ENCODE results near the gene FOXJ3.

The FOXJ3 gene

DNA sequence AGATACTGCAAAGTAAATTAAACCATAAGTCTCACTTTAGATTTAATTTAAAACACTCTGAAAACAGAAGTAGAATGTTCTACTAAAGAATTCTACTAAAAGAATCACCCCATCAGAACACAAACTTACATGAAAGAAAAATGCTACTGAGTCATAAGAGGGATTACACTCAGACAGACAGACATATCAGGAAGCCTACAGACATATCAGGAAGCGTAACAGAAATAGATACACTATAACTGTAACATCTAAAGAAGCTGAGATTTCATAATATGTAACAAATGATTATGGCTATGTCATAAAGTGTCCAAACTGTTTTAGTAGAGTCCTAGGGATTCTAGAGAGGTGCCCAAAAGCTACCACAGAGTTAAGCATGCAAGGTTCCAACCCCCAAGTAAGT lies 23.9 kb downstream of the FOXJ3 start:
- ChIA-PET CTCF (interaction anchor here (0.9 kb wide), 1 partner anchor 134 kb away, joined by 3 read pairs; no protein-coding TSS in a partner anchor), POLR2A (no interaction called here)

DNA sequence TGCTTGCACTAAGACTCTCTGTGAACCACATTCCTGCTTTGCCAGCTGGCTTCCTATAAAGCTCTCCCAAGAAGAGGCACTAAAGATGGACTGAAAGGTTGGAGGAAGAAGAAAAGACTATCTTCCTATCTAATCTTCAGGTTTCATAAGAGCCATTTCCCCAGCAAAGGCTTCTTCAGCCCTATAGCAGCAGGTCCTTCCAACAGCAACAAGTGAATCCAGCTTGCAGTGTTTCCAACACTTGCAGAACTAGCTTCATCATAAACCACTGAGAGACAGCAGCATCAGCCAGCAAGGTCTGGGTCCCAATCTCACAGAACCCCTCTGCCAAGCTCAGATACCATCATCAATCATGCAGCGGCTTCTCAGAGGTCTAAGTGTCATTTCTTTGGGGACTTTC lies 28.1 kb downstream of the FOXJ3 start:
- peaks cover 0 to 20% of the 10 kb centered on the region in 2 experiments; a peak in 2 of 3 replicates for H3K36me3 ChIP-seq (ENCODE audit: control insufficient read depth in 2 of 2, insufficient read depth in 1 of 2, low read length in 2 of 2)
- peak; percentile 76 for TF ChIP-seq SCRT1 (tag by site-specific recombination; IDR thresholded peaks at IDR 0.05; ENCODE audit: borderline replicate concordance)
- TF ChIP-seq, protein P1, sequence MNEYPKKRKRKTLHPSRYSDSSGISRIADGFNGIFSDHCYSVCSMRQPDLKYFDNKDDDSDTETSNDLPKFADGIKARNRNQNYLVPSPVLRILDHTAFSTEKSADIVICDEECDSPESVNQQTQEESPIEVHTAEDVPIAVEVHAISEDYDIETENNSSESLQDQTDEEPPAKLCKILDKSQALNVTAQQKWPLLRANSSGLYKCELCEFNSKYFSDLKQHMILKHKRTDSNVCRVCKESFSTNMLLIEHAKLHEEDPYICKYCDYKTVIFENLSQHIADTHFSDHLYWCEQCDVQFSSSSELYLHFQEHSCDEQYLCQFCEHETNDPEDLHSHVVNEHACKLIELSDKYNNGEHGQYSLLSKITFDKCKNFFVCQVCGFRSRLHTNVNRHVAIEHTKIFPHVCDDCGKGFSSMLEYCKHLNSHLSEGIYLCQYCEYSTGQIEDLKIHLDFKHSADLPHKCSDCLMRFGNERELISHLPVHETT (tag by site-specific recombination; IDR thresholded peaks at IDR 0.05): no peak
- TF ChIP-seq ZNF624 (tag by site-specific recombination; IDR thresholded peaks at IDR 0.05): no peak
- TF ChIP-seq, protein P2, sequence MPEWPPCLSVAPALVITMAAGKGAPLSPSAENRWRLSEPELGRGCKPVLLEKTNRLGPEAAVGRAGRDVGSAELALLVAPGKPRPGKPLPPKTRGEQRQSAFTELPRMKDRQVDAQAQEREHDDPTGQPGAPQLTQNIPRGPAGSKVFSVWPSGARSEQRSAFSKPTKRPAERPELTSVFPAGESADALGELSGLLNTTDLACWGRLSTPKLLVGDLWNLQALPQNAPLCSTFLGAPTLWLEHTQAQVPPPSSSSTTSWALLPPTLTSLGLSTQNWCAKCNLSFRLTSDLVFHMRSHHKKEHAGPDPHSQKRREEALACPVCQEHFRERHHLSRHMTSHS (tag by site-specific recombination; IDR thresholded peaks at IDR 0.05): no peak
- TF ChIP-seq SCRT2 (tag by site-specific recombination; IDR thresholded peaks at IDR 0.05): peak; percentile 88
- TF ChIP-seq ZNF777 (tag by site-specific recombination; IDR thresholded peaks at IDR 0.05; ENCODE audit: borderline replicate concordance): no peak
- no peak for TF ChIP-seq ZNF423 (tag by site-specific recombination; IDR thresholded peaks at IDR 0.05)
- no peak for TF ChIP-seq ZNF19 (tag by site-specific recombination; IDR thresholded peaks at IDR 0.05; ENCODE audit: low read depth)
- TF ChIP-seq ZFP37 (tag by site-specific recombination; IDR thresholded peaks at IDR 0.05): no peak
- H3K4me1 ChIP-seq (ENCODE audit: control insufficient read depth, insufficient read depth, low read length): no peaks in the 10 kb centered on the region
- no peaks in the 10 kb centered on the region for H3K9me3 ChIP-seq (ENCODE audit: control insufficient read depth, insufficient read depth, low read depth, low read length)
- no peak overlapping the region for H3K4me3 ChIP-seq (ENCODE audit: low read depth, low read length)
- ChIA-PET POLR2A (no interaction called here), CTCF (interaction anchor here (0.7 kb wide), 1 partner anchor 11 kb away, joined by 3 read pairs; no protein-coding TSS in a partner anchor)
- no peak overlapping the region for H3K27ac ChIP-seq (ENCODE audit: extremely low read depth, low read depth, low read length)

More for the DNA sequence above, 23.9 kb downstream of the FOXJ3 start:
- Histone ChIP-seq H3K27ac (ENCODE audit: extremely low read depth, low read depth, low read length) (no peak overlapping the region), H3K36me3 (ENCODE audit: control insufficient read depth in 2 of 2, insufficient read depth in 1 of 2, low read length in 2 of 2) (peaks cover 0 to 12% of the 10 kb centered on the region in 2 experiments; a peak in 2 of 3 replicates), H3K9me3 (ENCODE audit: control insufficient read depth, insufficient read depth, low read depth, low read length) (no peaks in the 10 kb centered on the region), H3K4me3 (ENCODE audit: low read depth, low read length) (no peak overlapping the region), H3K4me1 (ENCODE audit: control insufficient read depth, insufficient read depth, low read length) (peaks cover 4% of the 10 kb centered on the region; the same call in 1 of the 2 replicates)
- TF ChIP-seq ZNF132 (tag by site-specific recombination; IDR thresholded peaks at IDR 0.05; ENCODE audit: borderline replicate concordance) (no peak), YY2 (tag by site-specific recombination; IDR thresholded peaks at IDR 0.05) (no peak), ZNF777 (tag by site-specific recombination; IDR thresholded peaks at IDR 0.05; ENCODE audit: borderline replicate concordance) (no peak), ZNF623 (tag by site-specific recombination; IDR thresholded peaks at IDR 0.05) (no peak), ZNF558 (tag by site-specific recombination; IDR thresholded peaks at IDR 0.05) (no peak), ZNF610 (tag by site-specific recombination; IDR thresholded peaks at IDR 0.05; ENCODE audit: borderline replicate concordance) (no peak), SALL2 (tag by site-specific recombination; IDR thresholded peaks at IDR 0.05; ENCODE audit: borderline replicate concordance) (no peak), ZXDB (tag by site-specific recombination; IDR thresholded peaks at IDR 0.05) (no peak), IKZF3 (tag by site-specific recombination; IDR thresholded peaks at IDR 0.05) (no peak)
- TF ChIP-seq, protein P3, sequence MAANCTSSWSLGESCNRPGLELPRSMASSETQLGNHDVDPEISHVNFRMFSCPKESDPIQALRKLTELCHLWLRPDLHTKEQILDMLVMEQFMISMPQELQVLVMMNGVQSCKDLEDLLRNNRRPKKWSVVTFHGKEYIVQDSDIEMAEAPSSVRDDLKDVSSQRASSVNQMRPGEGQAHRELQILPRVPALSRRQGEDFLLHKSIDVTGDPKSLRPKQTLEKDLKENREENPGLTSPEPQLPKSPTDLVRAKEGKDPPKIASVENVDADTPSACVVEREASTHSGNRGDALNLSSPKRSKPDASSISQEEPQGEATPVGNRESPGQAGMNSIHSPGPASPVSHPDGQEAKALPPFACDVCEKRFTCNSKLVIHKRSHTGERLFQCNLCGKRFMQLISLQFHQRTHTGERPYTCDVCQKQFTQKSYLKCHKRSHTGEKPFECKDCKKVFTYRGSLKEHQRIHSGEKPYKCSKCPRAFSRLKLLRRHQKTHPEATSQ (tag by site-specific recombination; IDR thresholded peaks at IDR 0.05): no peak
- TF ChIP-seq, protein P4, sequence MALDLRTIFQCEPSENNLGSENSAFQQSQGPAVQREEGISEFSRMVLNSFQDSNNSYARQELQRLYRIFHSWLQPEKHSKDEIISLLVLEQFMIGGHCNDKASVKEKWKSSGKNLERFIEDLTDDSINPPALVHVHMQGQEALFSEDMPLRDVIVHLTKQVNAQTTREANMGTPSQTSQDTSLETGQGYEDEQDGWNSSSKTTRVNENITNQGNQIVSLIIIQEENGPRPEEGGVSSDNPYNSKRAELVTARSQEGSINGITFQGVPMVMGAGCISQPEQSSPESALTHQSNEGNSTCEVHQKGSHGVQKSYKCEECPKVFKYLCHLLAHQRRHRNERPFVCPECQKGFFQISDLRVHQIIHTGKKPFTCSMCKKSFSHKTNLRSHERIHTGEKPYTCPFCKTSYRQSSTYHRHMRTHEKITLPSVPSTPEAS (tag by site-specific recombination; IDR thresholded peaks at IDR 0.05): no peak
- TF ChIP-seq, protein P1 (tag by site-specific recombination; IDR thresholded peaks at IDR 0.05): no peak
- TF ChIP-seq, protein P2 (tag by site-specific recombination; IDR thresholded peaks at IDR 0.05): no peak
- TF ChIP-seq, protein P5, sequence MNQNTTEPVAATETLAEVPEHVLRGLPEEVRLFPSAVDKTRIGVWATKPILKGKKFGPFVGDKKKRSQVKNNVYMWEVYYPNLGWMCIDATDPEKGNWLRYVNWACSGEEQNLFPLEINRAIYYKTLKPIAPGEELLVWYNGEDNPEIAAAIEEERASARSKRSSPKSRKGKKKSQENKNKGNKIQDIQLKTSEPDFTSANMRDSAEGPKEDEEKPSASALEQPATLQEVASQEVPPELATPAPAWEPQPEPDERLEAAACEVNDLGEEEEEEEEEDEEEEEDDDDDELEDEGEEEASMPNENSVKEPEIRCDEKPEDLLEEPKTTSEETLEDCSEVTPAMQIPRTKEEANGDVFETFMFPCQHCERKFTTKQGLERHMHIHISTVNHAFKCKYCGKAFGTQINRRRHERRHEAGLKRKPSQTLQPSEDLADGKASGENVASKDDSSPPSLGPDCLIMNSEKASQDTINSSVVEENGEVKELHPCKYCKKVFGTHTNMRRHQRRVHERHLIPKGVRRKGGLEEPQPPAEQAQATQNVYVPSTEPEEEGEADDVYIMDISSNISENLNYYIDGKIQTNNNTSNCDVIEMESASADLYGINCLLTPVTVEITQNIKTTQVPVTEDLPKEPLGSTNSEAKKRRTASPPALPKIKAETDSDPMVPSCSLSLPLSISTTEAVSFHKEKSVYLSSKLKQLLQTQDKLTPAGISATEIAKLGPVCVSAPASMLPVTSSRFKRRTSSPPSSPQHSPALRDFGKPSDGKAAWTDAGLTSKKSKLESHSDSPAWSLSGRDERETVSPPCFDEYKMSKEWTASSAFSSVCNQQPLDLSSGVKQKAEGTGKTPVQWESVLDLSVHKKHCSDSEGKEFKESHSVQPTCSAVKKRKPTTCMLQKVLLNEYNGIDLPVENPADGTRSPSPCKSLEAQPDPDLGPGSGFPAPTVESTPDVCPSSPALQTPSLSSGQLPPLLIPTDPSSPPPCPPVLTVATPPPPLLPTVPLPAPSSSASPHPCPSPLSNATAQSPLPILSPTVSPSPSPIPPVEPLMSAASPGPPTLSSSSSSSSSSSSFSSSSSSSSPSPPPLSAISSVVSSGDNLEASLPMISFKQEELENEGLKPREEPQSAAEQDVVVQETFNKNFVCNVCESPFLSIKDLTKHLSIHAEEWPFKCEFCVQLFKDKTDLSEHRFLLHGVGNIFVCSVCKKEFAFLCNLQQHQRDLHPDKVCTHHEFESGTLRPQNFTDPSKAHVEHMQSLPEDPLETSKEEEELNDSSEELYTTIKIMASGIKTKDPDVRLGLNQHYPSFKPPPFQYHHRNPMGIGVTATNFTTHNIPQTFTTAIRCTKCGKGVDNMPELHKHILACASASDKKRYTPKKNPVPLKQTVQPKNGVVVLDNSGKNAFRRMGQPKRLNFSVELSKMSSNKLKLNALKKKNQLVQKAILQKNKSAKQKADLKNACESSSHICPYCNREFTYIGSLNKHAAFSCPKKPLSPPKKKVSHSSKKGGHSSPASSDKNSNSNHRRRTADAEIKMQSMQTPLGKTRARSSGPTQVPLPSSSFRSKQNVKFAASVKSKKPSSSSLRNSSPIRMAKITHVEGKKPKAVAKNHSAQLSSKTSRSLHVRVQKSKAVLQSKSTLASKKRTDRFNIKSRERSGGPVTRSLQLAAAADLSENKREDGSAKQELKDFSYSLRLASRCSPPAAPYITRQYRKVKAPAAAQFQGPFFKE (tag by site-specific recombination; IDR thresholded peaks at IDR 0.05; ENCODE audit: borderline replicate concordance): no peak

All from HEK293 (cell line).